SKM-1 treated with dmso at 0.1 percent for 144 hours (cell line): ENCODE data around the gene ZNF134.

Experiments
- DNase-seq: peaks from one replicate; lab custom pipeline; 2025; ENCODE audit not compliant: unreplicated experiment; lab: John Stamatoyannopoulos, UW

Gene ZNF134

DNA sequence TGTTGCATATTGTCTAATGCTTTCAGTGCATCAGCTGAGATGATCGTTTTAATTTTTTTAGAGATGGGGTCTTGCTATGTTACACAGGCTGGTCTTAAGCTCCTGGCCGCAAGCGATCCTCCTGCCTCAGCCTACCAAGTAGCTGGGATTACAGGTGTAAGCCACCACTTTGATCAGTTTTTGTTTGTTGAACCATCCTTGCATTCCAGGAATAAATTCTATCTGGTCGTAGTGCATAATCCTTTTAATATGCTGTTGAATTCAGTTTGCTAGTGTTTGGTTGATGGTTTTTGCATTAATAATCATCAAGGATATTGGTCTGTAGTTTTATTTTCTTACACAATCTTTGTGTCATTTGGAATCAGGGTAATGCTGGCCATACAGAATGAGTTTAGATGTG is 23.3 kb downstream of the ZNF134 start:
- no peak for DNase-seq

DNA sequence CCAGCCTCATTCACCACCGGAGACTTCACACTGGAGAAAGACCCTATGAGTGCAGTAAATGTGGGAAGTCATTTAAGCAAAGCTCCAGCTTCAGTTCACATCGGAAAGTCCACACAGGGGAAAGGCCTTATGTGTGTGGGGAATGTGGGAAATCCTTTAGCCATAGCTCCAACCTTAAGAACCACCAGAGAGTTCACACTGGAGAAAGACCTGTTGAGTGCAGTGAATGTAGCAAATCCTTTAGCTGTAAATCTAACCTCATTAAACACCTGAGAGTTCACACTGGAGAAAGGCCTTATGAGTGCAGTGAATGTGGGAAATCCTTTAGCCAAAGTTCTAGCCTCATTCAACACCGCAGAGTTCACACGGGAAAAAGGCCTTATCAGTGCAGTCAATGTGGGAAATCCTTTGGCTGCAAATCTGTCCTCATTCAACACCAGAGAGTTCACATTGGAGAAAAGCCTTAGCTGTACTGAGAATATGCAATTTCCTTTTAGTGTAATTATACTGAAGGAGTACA is 27.7 kb downstream of the ZNF134 start:
- DNase-seq, result no peak

DNA sequence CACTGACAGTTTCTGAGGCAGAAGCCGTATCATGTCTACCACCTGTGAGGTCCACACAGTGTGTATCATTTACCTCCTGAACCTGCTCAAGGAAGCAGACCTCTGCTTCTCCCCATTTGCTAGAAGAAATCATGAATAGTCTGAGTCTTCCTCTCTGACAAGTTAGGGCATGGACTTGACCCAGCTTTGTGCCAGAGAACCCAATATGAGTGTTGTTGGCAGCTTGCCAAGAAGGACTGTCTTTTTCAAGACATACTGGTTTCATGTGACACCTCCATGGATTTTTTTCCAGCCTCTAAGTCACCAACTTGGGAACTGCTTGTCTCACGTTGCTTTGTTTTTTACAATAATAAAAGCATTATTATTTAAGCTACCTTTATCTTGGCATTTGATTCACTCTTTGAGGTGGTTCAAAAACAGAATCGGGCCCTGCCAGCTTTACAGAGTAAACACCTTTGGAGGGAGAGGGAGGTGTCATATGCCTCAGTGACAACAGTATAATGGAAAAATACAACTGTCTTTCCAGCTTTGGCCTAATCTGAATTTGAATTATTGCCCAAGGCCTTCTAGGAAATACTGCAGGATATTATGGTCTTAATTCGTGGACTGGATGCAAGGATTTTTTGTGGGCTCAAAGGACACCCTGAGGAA is 28.5 kb downstream of the ZNF134 start:
- no peak for DNase-seq

DNA sequence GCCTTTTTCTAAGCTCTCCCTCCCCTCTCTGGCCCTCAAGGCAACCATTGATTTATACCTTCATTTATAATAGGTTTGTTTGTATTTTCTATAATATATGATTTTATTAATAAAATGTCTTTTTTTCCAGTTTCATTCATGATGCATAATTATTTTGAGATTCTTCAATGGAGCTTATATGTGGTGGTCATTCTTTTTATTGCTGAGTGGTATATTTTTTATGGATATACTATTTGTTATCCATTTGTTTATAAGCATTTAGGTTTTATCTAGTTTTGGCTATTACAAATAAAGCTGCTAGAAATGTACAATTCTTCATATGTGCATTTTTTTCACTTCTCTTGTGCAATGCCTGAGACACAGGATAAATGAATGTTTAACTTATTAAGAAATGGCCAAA is 29.7 kb downstream of the ZNF134 start:
- no peak for DNase-seq

DNA sequence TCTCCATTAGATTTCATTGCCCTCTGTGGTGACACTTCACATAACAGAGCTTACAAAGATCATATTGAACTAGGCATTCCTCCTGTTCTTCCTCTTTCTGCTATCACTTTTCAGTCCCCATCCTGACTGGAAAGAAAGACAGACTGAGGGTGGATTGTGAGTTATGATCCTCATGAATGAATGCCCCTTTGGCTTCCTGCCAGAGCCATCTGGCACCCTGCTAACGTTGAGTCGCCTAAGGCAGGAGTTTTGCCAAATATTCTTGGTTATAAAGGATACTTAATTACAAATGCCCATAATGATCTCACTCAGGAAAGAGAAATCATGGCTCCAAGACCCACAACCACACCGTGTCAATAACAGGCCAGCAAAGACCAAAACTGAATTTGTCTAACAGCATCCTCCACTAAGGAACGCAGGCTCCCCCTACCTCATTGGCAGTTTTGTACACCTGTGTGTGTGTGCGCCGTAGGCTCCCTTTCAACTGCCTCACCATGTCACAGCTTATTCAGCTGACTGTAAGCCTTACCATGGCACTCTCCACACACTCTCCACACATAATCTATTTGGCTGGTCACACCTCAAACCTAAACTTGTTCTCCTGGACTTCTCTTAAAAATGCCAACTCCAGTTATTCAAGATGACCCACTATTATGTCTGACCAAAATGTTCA is 34.4 kb downstream of the ZNF134 start:
- DNase-seq, result no peak

DNA sequence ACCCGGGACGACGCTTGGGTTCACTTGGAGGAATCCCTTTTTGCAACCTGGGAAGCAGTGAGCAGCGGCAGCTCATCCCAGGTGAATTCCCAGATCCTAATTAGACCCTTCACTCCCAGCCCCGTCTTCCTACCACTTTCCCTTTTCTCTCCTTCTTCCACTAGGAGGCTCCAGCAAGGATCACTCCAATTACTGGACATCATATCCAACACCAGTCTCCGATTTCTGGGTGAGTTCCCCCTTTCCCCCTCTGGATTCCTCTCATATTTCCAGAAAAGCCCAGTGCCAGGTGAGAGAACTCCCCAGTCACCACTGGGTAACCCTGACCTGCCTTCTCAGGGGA is 37.6 kb downstream of the ZNF134 start:
- DNase-seq, result no peak

DNA sequence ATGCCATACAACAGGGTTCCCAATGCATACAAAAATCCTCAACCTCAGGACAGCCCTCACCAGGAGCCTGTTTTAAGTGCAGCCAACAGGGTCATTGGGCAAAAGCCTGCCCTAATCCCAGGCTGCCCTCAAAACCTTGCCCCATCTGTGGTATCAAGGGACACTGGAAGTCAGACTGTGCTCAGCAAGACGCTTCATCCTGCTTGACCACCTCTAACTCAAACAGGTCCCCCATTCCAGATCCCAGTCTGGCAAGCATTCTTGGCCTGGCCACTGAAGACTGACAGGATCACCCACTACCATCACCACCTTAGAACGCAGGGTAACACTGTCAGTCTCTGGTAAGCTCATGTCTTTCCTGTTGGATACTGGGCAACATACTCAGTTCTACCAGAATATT is 39.6 kb downstream of the ZNF134 start:
- no peak for DNase-seq

DNA sequence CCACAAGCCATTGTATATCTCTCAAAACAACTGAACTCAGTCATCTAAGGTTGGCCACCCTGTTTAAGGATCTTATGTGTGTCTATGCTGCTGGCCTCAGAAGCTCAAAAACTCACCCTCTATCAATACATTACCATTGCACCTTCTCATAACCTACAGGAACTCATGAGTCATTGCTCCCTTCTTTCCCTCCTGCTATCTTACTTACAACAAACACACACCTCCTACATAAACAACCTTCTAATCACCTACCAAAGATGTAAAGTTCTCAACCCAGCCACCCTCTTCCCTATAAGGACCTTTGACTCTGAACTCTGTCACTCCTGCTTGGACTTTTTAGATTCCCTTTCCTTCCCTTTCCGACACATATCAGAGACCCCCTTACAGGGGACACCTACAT is 41.4 kb downstream of the ZNF134 start:
- DNase-seq, result no peak

DNA sequence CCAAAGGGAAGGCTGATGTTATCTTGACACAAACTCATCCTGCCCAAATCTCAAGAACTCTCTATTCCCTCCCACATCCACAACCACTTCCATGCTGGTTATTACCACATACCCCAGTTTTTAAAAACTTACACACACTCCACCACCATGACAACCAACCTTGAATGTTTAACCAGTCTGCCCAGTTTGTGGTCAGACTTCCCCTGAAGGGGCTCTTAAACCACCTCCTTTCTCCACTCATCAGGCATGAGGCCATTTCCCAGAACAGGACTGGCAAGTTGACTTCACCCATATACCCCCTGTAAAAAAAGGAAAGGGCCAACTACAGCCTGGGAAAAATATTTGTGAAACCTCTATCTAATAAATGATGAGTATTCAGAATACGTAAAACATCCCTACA is 42.3 kb downstream of the ZNF134 start:
- no peak for DNase-seq

DNA sequence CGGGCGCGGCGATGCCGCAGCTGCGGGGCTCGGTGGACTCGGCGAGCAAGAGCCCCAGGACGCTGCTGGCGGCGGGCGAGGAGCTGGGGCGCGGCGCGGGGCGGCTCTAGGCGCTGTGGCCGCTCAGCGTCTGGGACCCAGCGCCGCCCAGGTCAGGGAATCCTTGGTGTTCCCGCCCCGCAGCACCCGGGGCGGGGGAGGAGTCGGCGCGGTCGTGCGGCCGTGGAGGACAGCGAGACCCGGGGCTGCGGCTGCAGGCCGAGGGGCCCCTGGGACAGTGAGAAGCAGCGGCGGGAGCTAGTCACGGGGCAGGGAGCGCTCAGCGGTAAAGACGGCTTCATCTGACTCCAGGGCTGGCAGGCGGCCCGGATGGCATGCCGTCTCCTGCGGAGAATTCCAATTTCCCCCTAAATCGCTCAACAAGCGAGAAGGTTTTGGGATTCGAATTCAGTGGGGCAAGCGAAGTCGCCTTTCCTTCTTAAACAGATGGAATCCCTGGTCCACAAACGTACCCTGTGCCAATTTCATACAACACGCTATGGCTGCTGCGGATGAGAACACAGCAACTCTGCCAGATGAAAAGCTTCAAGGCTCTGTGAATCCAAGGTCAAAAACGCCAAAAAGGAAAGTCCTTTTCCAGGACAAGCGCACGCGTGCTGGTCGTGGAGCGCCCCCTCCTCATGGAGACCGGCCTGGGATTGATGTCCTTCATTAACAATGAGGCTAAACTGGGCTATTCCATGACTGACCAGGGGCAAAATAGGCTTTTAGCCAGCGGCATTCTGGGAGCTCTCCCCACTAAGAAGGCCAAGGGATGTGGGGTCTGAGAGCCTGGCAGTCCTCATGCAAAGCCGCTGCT is 50.5 kb downstream of the ZNF134 start:
- no peak for DNase-seq

DNA sequence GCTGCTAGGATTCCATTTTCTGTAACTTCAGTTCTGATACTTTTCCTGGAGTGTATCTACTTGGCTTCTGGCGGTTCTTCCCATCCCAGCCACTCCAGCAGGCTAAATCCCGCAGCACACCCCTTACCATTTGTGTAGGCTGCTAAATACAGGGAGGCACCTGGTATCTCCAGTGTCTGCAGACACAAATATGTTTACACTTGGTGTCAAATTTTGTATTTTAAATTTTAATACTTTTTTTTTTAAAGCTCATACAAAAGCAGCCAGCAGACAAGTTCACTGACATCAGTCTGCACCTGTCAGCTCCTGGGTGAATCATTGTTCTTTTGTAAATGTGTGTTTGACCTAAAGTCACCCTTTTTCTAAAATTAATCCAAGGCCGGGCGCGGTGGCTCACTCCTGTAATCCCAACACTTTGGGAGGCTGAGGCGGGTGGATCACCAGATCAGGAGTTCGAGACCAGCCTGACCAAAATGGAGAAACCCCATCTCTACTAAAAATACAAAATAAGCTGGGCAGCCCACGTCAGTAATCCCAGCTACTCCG is 51.3 kb downstream of the ZNF134 start:
- no peak for DNase-seq

DNA sequence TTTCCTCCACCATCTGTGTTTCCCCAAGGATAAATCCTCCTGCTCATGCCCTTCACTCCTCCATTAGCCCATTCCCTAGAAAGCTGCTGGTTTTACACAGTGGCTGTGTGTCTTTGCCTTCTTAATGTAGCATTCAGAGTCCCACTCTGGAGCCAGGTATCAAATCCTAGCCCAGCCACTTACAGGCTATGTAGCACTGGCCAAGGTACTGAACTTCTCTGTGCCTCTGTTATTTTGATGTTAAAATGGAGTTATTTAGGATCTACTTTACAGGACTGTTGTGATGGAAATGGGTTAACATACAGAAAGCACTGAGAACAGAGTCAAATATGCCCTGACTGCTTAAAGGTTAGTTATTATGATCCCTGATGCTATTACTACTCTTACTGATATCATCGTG is 53.2 kb downstream of the ZNF134 start:
- no peak for DNase-seq

DNA sequence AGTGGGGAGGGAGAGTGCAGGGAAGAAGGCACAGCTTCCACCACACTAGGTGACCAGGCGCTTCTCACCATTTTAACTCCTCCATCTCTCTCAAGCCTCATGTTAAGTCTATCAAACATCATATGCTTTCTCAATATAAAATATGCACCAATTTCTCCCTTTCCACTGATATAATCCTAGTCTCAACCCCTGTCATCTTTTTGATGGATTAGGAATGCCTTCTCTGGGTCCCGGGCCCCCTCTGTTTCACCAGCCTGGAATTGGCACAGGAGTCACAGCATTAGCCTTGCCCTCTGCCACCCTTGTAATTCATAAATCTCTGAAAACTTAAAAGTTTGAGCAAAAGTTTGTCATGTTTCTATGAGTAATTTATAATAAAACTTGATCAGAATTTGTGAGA is 54.6 kb downstream of the ZNF134 start, which contains the start of gene ZSCAN4:
TSS of gene ZSCAN4 (plus strand) at position 301 of the 400 bp plus-strand sequence. CDS start 7,211 bp downstream, outside the sequence.
- no peak for DNase-seq

DNA sequence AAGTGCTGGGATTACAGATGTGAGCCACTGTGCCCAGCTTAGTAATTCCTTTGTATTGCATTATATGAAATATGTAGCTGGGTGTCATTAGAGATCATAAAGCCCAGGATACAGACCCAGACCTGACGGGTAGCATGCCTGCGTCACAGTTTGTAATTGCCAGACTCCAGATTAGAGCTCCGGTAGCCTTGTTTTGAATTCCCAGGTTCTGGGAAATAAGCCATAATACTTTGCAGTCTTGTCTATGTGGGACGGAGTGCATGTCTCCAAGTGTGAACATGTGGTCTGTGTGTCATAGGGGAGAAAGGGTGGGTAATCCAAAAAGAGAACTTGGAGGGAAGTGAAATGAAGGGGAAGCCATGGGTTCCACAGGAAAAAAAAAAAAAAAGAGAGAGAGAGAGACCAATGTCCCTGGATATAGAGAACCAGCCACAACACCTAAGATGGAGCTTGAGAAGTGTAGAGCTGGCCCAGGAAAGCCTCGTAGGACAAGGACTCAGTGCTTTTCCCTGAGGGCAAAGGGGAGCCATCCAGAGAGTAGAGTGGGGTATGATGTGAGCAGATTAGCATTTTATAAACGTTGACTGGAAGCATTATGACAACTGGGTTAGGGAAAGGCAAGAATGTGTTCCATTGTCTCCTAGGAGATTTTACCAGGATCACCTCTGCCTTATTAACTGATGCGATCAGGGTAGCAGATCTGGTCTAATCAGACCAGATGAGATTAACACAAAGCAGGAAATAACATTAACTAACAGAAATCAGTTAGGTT is 57.3 kb downstream of the ZNF134 start:
- DNase-seq, result no peak

DNA sequence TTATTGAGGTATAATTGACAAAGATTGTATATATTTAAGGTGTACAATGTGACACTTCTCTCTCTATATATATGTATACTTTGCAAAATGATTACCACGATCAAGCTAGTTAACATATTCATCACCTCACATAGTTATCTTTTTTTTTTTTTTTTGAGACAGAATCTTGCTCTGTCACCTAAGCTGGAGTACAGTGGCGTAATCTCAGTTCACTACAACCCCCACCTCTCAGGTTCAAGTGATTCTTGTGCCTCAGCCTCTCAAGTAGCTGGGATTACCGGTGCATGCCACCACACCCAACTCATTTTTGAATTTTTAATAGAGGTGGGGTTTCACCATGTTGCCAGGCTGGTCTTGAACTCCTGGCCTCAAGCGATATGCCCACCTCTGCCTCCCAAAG is 58.4 kb downstream of the ZNF134 start:
- no peak for DNase-seq
